Hypothalamus (tissue), 51 donors: ENCODE results near the gene PAPPA2.

ENCODE experiments used
- DNase-seq, 51 donors: peaks; one replicate each; lab custom pipeline; 2025; lab: John Stamatoyannopoulos, UW

Gene PAPPA2

GRCh38 chr1:176880955-176881595 lies 418.1 kb downstream of the PAPPA2 start:
- DNase-seq, result peak in 42 of 51 donors; percentile 4 to 77 (median 37)

GRCh38 chr1:176884286-176884685 lies 421.3 kb downstream of the PAPPA2 start:
- DNase-seq, result no peak

GRCh38 chr1:176884911-176885310 lies 421.9 kb downstream of the PAPPA2 start:
- no peak for DNase-seq

DNA sequence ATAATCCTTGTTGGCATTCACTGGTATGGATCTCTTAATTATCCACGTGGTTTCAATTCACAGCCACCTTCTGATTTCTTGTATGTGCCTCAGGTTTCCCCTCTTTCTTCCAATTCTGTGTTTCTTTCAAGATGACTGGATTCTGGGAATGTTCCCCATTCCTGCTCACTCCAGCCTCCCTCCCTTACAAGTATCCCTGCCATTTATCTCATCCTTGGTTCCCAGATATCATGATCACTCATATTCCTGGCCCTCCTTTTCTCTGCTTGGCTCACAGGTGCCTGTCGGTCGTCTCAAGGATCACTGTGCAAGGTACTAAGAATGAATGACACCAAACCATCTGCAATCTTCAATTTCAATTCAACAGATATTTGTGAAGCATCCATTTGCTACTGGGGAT lies 422.4 kb downstream of the PAPPA2 start:
- no peak for DNase-seq

DNA sequence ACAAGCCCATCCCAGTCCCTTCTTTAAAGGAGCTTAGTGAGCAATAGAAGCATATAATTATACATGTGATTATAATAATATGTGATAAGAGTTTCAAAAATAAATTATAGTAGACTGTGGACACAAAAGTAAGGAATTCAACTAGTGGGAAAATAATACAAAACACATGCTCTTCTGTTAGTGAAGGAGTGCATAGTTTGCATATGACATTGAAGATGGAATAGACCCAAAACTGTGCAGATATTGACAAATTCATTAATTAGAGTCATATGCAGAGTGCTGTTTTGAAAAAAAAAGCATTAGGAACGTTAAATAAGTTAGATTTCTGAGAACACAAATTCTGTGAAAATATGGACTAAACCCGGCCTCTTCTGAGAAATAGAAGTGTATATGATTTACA lies 422.8 kb downstream of the PAPPA2 start:
- DNase-seq, result no peak

DNA sequence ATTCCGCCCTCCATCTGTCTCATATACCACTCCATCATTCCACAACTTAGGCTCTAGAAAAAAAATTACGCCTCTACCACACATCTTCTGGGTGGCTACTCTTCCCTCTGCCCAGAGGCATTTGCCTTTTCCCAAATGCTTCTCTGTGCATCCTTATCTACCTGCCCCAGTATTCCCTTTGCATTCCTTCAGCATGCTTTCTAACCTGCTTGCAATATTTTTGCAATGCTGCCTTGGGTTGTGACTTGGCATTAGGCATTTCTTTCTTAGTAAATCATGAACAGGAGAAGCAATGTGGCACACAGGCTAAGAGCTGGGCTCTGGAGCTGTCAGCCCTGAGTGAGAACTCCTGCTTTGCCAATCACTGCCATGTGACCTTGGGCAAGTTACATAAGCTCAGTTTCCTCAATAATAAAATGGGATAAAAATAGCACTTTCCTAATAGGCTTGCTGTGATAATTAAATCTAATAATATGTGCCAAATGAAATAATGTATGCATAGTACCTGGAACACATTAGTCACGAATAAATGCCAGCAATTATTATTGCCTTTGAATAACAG lies 425.6 kb downstream of the PAPPA2 start:
- DNase-seq, result peak in 2 of 51 donors; percentile 17 to 63

GRCh38 chr1:176893625-176894352 lies 430.8 kb downstream of the PAPPA2 start:
- DNase-seq, result no peak

DNA sequence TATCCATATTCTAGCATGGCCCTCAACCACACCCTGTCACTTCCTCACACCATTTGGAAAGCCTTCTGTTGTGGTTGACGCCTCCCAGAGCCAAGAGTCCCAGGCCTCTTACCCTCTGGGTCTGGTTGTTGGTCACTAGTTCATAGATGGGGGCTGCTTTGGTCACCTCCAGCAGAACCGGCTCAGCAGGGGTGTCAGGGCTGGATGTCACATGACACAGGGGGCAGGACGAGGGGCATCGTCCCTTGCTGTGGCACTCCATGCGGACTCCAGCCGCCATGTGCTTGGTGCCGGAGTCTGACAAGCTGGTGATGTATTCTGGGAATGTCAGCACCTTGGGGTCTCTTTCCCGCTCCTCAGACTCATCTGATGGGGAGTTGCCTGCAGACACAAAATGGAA lies 431.5 kb downstream of the PAPPA2 start:
- DNase-seq, result no peak
